ENCODE data around the gene PRH2.

DNA sequence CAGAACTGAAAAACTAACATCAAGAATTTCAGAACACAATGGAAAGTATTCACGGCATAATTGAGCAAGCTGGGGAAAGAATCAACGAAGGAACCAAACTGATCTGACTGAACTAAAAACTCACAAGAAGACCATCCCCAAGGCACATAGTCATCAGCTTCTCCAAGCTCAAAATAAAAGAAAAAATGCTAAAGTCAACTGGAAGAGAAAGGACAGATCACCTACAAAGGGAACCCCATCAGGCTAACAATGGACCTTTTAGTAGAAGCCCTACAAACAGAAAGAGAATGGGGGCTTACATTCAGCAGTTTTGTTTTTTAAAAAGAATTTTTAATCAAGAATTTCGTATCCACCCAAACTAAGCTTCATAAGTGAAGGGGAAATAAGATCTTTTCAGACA lies 45.9 kb downstream of the PRH2 start:
- TF ChIP-seq POLR2A (IDR thresholded peaks at IDR 0.05) = no peak
- TF ChIP-seq, protein P1, sequence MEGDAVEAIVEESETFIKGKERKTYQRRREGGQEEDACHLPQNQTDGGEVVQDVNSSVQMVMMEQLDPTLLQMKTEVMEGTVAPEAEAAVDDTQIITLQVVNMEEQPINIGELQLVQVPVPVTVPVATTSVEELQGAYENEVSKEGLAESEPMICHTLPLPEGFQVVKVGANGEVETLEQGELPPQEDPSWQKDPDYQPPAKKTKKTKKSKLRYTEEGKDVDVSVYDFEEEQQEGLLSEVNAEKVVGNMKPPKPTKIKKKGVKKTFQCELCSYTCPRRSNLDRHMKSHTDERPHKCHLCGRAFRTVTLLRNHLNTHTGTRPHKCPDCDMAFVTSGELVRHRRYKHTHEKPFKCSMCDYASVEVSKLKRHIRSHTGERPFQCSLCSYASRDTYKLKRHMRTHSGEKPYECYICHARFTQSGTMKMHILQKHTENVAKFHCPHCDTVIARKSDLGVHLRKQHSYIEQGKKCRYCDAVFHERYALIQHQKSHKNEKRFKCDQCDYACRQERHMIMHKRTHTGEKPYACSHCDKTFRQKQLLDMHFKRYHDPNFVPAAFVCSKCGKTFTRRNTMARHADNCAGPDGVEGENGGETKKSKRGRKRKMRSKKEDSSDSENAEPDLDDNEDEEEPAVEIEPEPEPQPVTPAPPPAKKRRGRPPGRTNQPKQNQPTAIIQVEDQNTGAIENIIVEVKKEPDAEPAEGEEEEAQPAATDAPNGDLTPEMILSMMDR (IDR thresholded peaks at IDR 0.05) = no peak
